Medulla oblongata (tissue), 1 donor: ENCODE measurements around the gene PHLDA2.

Source experiments
- DNase-seq: peaks from one replicate; pipeline ENCODE4 v3.0.0-alpha.2; 2015; ENCODE audit errors: extremely low spot score

PHLDA2 gene

DNA sequence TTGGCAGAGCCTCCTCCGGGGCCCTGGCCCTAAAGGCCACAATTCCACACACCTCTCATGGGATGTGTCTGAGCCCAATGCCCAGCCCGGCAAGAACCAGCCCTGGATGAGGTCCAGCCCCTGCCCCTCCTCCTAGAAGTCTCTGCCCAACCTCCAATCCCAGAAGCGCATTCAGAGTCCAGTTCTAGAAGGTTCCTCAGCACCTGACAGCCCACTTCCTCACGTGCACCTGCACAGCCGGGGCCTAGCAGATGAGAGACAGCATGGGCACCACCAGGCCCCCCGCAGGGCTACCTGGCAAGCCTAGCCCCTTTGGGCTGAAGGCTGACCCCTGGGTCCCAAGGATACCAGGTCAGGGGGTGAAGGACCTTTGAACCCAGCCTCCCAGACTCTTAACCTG is 32.2 kb downstream of the PHLDA2 start:
- no peak for DNase-seq

GRCh38 chr11:2896047-2896446 is 33.2 kb downstream of the PHLDA2 start:
- no peak for DNase-seq

DNA sequence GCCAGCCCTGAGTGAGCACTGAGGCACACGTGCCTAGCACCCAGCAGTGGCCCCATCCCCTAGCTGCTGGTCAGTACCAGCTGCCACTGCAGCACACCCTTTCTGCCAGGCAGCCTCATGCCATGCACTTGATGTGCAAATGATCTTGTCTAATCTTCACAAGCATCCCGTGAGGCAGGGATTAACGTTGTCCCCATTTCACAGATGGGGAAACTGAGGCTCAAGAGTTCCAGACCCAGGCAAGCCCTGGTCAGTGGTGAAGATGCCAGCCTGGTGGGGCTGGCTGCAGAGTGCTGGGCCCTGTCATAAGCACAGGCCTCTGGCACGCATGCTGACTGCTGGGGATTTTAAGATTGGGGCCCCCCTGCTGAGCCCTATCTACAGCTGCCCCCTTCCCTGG is 35.3 kb downstream of the PHLDA2 start:
- DNase-seq: no peak

DNA sequence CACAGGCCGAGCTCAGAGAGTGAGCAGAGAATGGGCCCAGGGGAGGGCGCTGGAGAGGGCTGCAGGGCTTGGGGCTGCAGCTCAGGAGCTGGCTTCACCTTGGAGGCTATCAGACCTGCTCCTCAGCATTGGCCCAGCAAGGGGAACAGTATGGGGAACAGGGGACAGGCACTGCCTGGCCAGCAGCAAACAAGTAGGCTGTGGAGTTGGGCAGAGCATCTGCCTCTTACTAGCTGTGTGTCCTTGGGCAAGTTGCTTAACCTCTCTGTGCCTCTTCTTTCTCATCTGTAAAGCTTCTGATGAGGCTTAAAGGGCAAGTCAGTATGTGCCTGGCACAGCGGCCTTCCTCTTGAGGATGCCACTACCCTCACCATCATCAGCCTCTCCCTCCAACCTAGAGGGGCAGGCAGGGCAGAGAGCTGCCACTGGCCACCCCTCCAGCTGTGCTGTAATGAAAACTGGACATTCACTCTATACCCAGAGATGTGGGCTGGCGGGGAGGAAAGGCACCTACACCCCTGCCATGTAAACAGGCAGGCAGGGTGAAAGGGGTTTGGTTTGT is 36.2 kb downstream of the PHLDA2 start:
- no peak for DNase-seq

DNA sequence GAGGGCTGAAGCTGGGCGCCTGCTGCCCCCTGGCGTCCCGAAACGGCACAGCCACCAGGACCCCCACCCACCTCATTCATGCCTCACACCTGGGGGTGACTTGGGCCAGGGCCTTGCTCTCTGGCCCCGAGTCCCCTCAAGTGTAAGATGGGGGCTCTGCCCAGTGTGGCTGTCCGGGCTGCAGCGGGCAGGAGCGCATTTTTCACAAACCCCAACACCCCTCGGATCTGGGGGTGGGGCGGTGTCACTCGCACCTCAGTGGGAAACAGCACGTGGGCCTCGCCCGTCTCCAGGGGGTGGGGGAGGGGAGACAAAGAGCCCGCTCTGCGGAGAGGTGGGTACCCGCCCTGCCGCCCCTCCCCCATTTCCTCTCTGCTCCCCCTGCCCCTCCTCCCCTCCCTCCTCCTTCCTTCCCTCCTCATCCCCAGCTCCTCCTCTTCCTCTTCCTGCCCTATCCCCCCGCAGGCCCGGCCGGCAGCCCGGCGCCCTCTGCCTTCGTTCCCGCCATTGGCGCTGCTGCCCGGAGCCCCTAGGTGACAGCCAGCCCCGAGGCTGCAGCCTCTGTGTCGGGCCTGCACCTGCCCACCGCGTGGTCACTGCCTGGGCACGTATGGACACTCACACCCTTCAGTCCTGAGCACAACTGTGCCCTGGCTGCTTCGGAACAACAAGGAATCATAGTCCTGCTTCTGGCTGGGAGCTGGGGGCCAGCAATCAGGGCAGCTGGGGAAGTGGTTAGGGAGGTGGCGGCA is 36.8 kb downstream of the PHLDA2 start:
- peak; percentile 38 for DNase-seq

- DNase-seq: no peak
These were observed 37.6 kb downstream of the PHLDA2 start for GRCh38 chr11:2891326-2892214.

GRCh38 chr11:2890466-2891294 is 38.5 kb downstream of the PHLDA2 start:
- DNase-seq: no peak

GRCh38 chr11:2889362-2890273 is 39.6 kb downstream of the PHLDA2 start:
- no peak for DNase-seq

DNA sequence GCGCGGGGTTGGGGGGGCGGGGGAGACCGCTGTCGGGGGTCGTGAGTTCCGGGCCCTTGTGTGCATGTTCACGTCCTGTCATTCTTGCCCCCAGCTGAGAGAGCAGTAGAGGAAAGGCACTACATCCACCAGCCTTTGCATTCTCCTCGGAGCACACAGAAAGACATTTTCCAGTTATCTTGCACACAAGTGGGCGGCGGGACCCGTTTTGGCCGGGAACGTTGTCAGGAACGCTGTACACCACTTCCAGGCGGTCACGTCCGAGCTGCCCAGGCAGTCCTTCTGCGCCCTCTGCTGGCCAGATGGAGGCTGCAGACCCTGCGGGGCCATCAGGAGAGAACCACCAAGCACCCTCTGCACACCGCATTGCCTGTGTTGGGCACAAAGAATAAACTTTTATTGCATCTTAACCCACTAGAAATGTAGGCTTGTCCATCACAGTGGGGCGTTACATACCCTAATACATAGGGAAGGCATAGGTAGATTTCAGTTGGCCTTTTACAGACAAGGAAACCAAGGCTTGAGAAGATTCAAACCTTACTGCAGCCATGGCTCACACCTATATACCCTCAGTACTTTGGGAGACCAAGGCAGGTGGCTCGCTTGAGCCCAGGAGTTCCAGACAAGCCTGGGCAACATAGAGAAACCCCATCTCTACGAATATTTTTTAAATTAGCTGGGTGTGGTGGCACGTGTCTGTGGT is 40.8 kb downstream of the PHLDA2 start:
- peak; percentile 92 for DNase-seq

- no peak for DNase-seq
These were observed 41.6 kb downstream of the PHLDA2 start for GRCh38 chr11:2887515-2888195.

GRCh38 chr11:2886936-2887335 is 42.3 kb downstream of the PHLDA2 start:
- DNase-seq: no peak

GRCh38 chr11:2886191-2886894 is 42.9 kb downstream of the PHLDA2 start:
- peak; percentile 35 for DNase-seq

DNA sequence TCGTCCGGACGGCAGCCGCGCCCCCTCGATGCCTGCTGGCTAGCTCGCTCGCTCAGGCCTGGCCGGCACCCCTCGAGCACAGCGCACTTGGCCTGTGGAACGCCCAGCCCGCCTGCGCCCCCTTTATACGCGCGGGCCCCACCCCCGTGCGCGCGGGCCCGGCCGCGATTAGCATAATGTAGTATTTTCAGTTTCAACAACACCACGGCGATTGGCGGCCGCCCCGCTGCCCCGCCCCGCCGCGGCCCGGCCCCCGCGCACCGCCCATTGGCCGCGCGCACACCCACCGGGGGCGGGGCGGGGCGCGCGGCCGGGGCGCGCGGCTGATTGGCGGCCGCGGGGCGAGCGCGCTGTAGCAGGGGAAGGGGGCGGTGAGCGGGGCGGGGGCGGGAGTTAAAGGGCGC is 43.5 kb downstream of the PHLDA2 start, which contains the start of gene CDKN1C:
CDKN1C (minus strand) TSS at position 98 of the 404 bp plus-strand sequence. CDS start 319 bp downstream, outside the sequence.
- DNase-seq: peak; percentile 88

GRCh38 chr11:2885017-2885677 is 44.1 kb downstream of the PHLDA2 start:
- DNase-seq: peak; percentile 67

- DNase-seq: no peak
These were observed 45.0 kb downstream of the PHLDA2 start for GRCh38 chr11:2883979-2884815.

- DNase-seq: no peak
These were observed 45.6 kb downstream of the PHLDA2 start for GRCh38 chr11:2883640-2883978.

DNA sequence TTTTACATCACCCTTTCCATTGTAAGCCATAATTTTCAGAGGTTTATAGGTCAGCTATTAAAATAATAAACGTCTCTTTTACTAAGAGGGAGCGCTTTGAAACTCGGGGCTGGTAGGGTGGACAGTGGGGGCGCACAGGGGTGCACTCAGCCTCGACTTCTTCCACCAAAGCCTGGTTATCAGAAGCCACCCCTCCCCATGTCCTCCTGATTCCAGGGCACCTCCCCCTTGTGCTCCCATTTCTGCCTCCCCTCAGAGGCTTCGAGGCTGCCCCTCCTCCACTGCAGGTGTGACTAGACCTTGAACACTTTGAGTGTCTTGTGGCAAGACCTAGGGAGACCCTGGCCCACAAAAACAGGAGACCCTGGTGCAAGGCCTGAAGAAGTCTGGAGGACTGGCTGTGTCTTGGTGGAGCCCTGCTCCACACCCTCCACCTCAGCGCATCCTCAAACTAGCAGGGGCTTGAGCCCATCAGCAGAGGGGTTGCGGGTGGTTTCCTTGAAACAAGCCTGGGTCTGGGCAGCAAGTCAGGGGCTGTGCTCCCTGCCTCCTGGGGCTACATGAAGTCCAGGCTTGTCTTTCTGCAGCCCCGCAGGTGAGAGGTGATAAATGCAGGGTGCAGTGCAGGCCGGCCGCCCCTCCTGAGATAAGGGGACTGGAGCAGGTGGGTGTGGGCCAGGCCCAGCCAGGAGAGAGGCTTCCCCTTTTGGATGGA is 46.7 kb downstream of the PHLDA2 start:
- no peak for DNase-seq
